Peyer's patch (tissue), 4 donors: Measurements from ENCODE around the gene COPG1. TPM values are rescaled to one million over a fixed set of nuclear protein-coding genes. Genes with fewer than 3 reads are reported as not detected.
"Not testable (repeated sequence)": the region's sequence is repeated elsewhere in the genome, so short reads cannot be mapped to it uniquely, and the experiment has no call there.

Experiments used
- DNase-seq, 3 donors: peaks; one replicate each; pipeline ENCODE4 v3.0.0-alpha.2; 2017 to 2019
- H3K27ac ChIP-seq, 4 donors: fragments of 200-600 bp; sonication (generic); one replicate each; pipeline ENCODE4 v1.5.1; 2016 to 2019
- H3K27me3 ChIP-seq, 2 donors: fragments of 200-600 bp; sonication (generic); one replicate each; pipeline ENCODE4 v1.5.1; 2019
- H3K36me3 ChIP-seq, 3 donors: fragments of 200-600 bp; sonication (generic); one replicate each; pipeline ENCODE4 v1.5.1; 2016 to 2019
- H3K4me1 ChIP-seq, 4 donors: fragments of 200-600 bp; sonication (generic); one replicate each; pipeline ENCODE4 v1.5.1; 2016 to 2019
- H3K4me3 ChIP-seq, 4 donors: fragments of 200-600 bp; sonication (generic); 1 replicate in 3 of 4; 2 replicates in 1 of 4; pipeline ENCODE4 v1.5.1; 2016 to 2019; ENCODE audit warnings: mild to moderate bottlenecking in 1 of 4
- H3K9me3 ChIP-seq, 4 donors: fragments of 200-600 bp; sonication (generic); one replicate each; pipeline ENCODE4 v1.5.1; 2016 to 2019; ENCODE audit warnings: mild to moderate bottlenecking in 1 of 4
- CTCF ChIP-seq, 6 experiments: fragments of 450-650 bp in 4 of 6; fragments of 200-600 bp in 2 of 6; sonication (generic) in 1 of 6; IDR thresholded peaks; one replicate each; pipeline ENCODE4 v1.5.1; 2017 to 2019; ENCODE audit warnings: antibody characterized with exemption in 6 of 6, mild to moderate bottlenecking in 3 of 6, moderate library complexity in 1 of 6
- POLR2A ChIP-seq, 2 donors: fragments of 450-650 bp; IDR thresholded peaks; one replicate each; pipeline ENCODE4 v1.5.1; 2017; ENCODE audit warnings: antibody characterized with exemption in 2 of 2, mild to moderate bottlenecking in 2 of 2, moderate library complexity in 2 of 2
- total RNA-seq, 4 donors: library from RNA; depleted of rRNA; stranded (reverse); fragments of >200 nt; gene quantifications; one replicate each; pipeline ENCODE4 v1.1.0, GENCODE V29; 2016

The COPG1 gene
- total RNA-seq, 4 donors from 2014 or later, result 120 to 220 (median 176) TPM

- Histone ChIP-seq H3K27me3 (no peaks in the 10 kb centered on the region), H3K9me3 (no peaks in the 10 kb centered on the region), H3K27ac (no peak overlapping the region), H3K4me1 (peaks cover 2 to 20% (median 5%) of the 10 kb centered on the region in 4 donors), H3K36me3 (no peaks in the 10 kb centered on the region), H3K4me3 (no peak overlapping the region)
- no peak for TF ChIP-seq CTCF (IDR thresholded peaks at IDR 0.05)
- DNase-seq, result no peak
Observed at GRCh38 chr3:129245141-129245540, 4.3 kb upstream of the COPG1 start.

- H3K4me3 ChIP-seq, H3K9me3 ChIP-seq, H3K27ac ChIP-seq, H3K27me3 ChIP-seq, H3K36me3 ChIP-seq: not testable (repeated sequence)
- DNase-seq, result peak; percentile 62 to 85 (median 67)
- TF ChIP-seq CTCF (IDR thresholded peaks at IDR 0.05), result peak; percentile 84 to 98 (median 92)
- peaks cover 3 to 25% (median 7%) of the 10 kb centered on the region in 4 donors for H3K4me1 ChIP-seq
Observed at GRCh38 chr3:129245641-129246306, 3.6 kb upstream of the COPG1 start.

GRCh38 chr3:129246636-129247035 is 2.8 kb upstream of the COPG1 start:
- Histone ChIP-seq H3K9me3 (no peaks in the 10 kb centered on the region), H3K27me3 (no peaks in the 10 kb centered on the region), H3K27ac (no peak overlapping the region), H3K4me3 (no peak overlapping the region), H3K4me1 (peaks cover 3 to 25% (median 8%) of the 10 kb centered on the region in 4 donors), H3K36me3 (peaks cover 0 to 4% (median 0%) of the 10 kb centered on the region in 3 donors)
- TF ChIP-seq CTCF (IDR thresholded peaks at IDR 0.05), result no peak
- no peak for TF ChIP-seq POLR2A (IDR thresholded peaks at IDR 0.05)
- no peak for DNase-seq

DNA sequence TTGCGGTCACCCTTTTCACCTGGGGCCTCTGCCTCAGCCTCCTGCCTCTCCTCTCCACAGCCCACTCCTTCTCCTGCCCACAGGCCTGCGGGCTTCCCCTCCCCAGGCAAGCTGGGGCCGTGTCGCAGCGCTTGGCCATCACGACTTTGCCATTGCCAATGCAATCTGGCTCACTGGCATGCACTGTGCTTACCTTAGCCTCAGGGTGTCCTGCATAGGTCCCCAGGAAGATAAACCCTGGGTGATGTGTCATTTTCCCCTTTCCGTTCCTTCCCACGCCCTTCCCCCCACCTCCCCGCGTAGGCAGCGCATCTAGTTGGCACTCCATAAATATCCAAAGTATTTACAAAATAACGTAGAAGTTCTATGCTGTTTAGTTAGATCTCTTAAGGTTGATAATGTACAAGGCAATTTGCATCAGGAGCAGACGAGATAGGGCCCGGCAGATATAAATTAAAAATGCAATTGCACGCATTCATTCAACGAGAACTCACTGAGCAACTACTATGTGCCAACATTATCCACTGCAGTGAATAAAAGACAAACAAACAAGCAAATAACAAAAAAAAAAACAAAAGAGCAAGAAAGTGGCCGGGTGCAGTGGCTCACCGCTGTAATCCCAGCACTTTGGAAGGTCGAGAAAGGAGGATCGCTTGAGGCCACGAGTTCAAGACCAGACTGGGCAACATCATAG is 973 bp upstream of the COPG1 start:
- H3K27me3 ChIP-seq, result no peaks in the 10 kb centered on the region
- peak overlapping the region; percentile 84 to 98 (median 88) for H3K4me3 ChIP-seq
- H3K4me1 ChIP-seq, result peaks cover 3 to 25% (median 8%) of the 10 kb centered on the region in 4 donors
- TF ChIP-seq POLR2A (IDR thresholded peaks at IDR 0.05), result no peak
- DNase-seq, result no peak
- peaks cover 0 to 22% (median 0%) of the 10 kb centered on the region in 3 donors for H3K36me3 ChIP-seq
- peak overlapping the region in 3 of 4 donors; percentile 79 to 89 (median 86) for H3K27ac ChIP-seq
- H3K9me3 ChIP-seq, result no peaks in the 10 kb centered on the region

DNA sequence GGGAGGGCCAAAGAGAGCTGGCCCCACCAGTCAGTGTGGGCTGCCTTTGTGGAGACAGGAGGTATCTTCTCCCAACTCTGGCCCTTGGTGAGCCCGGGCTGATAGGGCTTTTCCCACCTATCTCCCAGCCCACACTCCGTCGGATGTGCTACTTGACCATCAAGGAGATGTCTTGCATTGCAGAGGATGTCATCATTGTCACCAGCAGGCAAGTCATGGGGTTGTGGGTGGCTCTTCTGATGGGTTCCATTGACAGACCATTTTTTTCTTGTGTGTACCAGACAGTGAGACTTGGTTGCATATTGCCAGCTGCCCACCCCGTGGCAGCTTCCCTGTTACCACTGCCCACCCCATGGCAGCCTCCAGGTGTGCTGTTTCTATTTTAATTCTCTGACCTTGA is 3.3 kb downstream of the COPG1 start:
- H3K9me3 ChIP-seq, result no peaks in the 10 kb centered on the region
- peaks cover 3 to 17% (median 8%) of the 10 kb centered on the region in 4 donors for H3K4me1 ChIP-seq
- H3K36me3 ChIP-seq, result peaks cover 0 to 66% (median 3%) of the 10 kb centered on the region in 3 donors
- H3K27me3 ChIP-seq, result no peaks in the 10 kb centered on the region
- TF ChIP-seq CTCF (IDR thresholded peaks at IDR 0.05) (no peak), POLR2A (IDR thresholded peaks at IDR 0.05) (no peak)
- no peak for DNase-seq
- no peak overlapping the region for H3K27ac ChIP-seq
- no peak overlapping the region for H3K4me3 ChIP-seq

DNA sequence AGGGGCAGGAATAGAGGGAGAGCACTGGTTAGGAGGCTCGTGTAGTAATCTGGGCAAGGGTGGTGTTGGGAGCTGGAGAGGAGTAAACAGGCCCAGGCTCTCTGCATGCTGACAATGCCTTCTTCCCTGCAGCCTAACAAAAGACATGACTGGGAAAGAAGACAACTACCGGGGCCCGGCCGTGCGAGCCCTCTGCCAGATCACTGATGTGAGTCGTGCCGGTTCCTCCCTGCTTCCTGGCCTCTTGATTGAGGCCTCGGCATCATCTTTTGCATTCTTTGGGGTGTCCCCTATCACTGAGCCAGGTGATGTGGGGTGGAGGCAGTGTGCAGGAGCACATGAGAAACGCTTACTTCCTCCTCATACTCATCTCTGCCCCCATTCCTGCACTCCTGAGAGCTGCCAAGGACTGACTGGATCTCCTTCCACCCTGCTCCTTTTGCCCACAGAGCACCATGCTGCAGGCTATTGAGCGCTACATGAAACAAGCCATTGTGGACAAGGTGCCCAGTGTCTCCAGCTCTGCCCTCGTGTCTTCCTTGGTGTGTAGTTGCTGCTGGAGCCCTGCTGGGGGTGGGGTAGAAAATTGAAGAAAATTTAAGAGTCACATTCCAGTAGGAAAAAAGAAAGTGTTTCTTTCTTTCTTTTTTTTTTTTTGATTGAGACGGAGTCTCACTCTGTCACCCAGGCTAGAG is 5.3 kb downstream of the COPG1 start:
- Histone ChIP-seq H3K4me3 (no peak overlapping the region), H3K36me3 (peaks cover 0 to 83% (median 6%) of the 10 kb centered on the region in 3 donors), H3K4me1 (peaks cover 0 to 6% (median 5%) of the 10 kb centered on the region in 4 donors), H3K9me3 (no peaks in the 10 kb centered on the region), H3K27me3 (no peaks in the 10 kb centered on the region), H3K27ac (no peak overlapping the region)
- no peak for DNase-seq
- TF ChIP-seq CTCF (IDR thresholded peaks at IDR 0.05) (no peak), POLR2A (IDR thresholded peaks at IDR 0.05) (no peak)
